Measurements from ENCODE around the gene CDHR3. TPM values are rescaled to one million over a fixed set of nuclear protein-coding genes. Genes with fewer than 3 reads are reported as not detected.

The CDHR3 gene
- total and polyA plus RNA-seq, 9 of the 15 experiments (the other 6 are each of a cell fraction or from before 2014, with no cell fraction given): 0.03 to 0.66 (median 0.24) TPM; not detected in 1

- 17% methylated on average over 11 of the region's 11 CpGs for WGBS (ENCODE audit: insufficient coverage, low coverage, missing lambda C conversion rate)
- ATAC-seq (peak; percentile 39), DNase-seq (ENCODE audit: extremely low read depth in 1 of 4, low spot score in 3 of 4) (peak; percentile 67 to 75 (median 71)), FAIRE-seq (peak; percentile 69)
- ChIA-PET POLR2A (interaction anchor here (0.5 to 2.6 kb wide), 4 partner anchors 8 to 490 kb away, joined by 3 to 9 read pairs (median 4); no protein-coding TSS in a partner anchor), CTCF (ENCODE audit: low intra/inter-chr PET ratio) (no interaction called here)
- H3K9me1 ChIP-seq (ENCODE audit: control insufficient read depth, insufficient read depth, low read length): no peaks in the 10 kb centered on the region
- H3K4me1 ChIP-seq (replicated peaks in 1 of 2; ENCODE audit: control insufficient read depth in 2 of 2, insufficient read depth in 2 of 2, low read length in 2 of 2): peaks cover 12 to 45% of the 10 kb centered on the region in 2 experiments
- no peak overlapping the region for H3K9ac ChIP-seq (ENCODE audit: insufficient read depth in 1 of 2, low read depth in 2 of 2, low read length in 2 of 2)
- H3K4me3 ChIP-seq: no peak overlapping the region
- H4K20me1 ChIP-seq (replicated peaks; ENCODE audit: control insufficient read depth, insufficient read depth, low read length): no peaks in the 10 kb centered on the region
- no TSS peak for BruUV-seq (replicated peaks)
- no peak overlapping the region for H3K27ac ChIP-seq (ENCODE audit: extremely low read depth, low read depth, low read length)
- no peaks in the 10 kb centered on the region for H3K9me3 ChIP-seq (replicated peaks; ENCODE audit: control insufficient read depth, insufficient read depth, low read depth, low read length)
- in situ Hi-C loops (cut with MboI): no loop called here
- H3K27me3 ChIP-seq (ENCODE audit: control insufficient read depth in 2 of 2, insufficient read depth in 2 of 2, low read length in 2 of 2): peaks cover 0 to 13% of the 10 kb centered on the region in 2 experiments; a peak in 1 of 5 replicates
- H2AFZ ChIP-seq (ENCODE audit: low read depth, low read length): 0 out of 2 replicates have a peak overlapping the region, but pooled peaks have one; percentile 6
- no peaks in the 10 kb centered on the region for H3K36me3 ChIP-seq (ENCODE audit: control insufficient read depth, insufficient read depth, low read length)
- no peaks in the 10 kb centered on the region for H3K79me2 ChIP-seq (ENCODE audit: control insufficient read depth, insufficient read depth, low read length)
- intact Hi-C loops (cut with micrococcal nuclease): loop anchor here (10.0 kb wide), 1 partner anchor 361 kb away; no protein-coding TSS in a partner anchor
- peak overlapping the region; percentile 4; the same call in 1 of the 2 replicates for H3K4me2 ChIP-seq (ENCODE audit: insufficient read depth, low read length)
- TF ChIP-seq KHSRP (IDR thresholded peaks at IDR 0.05) (no peak), SIRT6 (IDR thresholded peaks at IDR 0.05; ENCODE audit: low read depth, low read length) (no peak), MAFF (IDR thresholded peaks at IDR 0.05; ENCODE audit: low read length) (no peak), MEIS2 (IDR thresholded peaks at IDR 0.05; ENCODE audit: partially characterized antibody) (peak; percentile 49), ARID1B (IDR thresholded peaks at IDR 0.05) (peak; percentile 65), NONO (IDR thresholded peaks at IDR 0.05; ENCODE audit: low read depth in 2 of 2, low read length in 1 of 2) (no peak), ZNF354B (CRISPR knock-in tag; IDR thresholded peaks at IDR 0.05) (no peak), TEAD4 (IDR thresholded peaks at IDR 0.05; ENCODE audit: low read length) (peak; percentile 73; the same call in 1 of the 2 replicates), TEAD4 (CRISPR knock-in tag; IDR thresholded peaks at IDR 0.05; ENCODE audit: borderline replicate concordance) (no peak), ZNF280B (CRISPR knock-in tag; IDR thresholded peaks at IDR 0.05) (no peak), ZNF121 (CRISPR knock-in tag; conservative IDR thresholded peaks at IDR 0.05) (no peak), TCF7 (IDR thresholded peaks at IDR 0.05; ENCODE audit: borderline replicate concordance) (no peak), BRD9 (IDR thresholded peaks at IDR 0.05; ENCODE audit: low read depth, partially characterized antibody) (no peak), MIER1 (IDR thresholded peaks at IDR 0.05; ENCODE audit: low read depth) (no peak), ZBTB2 (IDR thresholded peaks at IDR 0.05) (no peak), ZNF592 (IDR thresholded peaks at IDR 0.05) (no peak)
These were observed 52.5 kb downstream of the CDHR3 start for GRCh38 chr7:106015381-106016218.

Data from K562 (cell line).